ENCODE results near the gene VWA2. TPM values are rescaled to one million over a fixed set of nuclear protein-coding genes. Genes with fewer than 3 reads are reported as not detected.

Gene VWA2
- total and polyA plus RNA-seq, 10 of the 15 experiments (the other 5 are each of a cell fraction or from before 2014, with no cell fraction given) = 0.03 TPM; not detected in 9

GRCh38 chr10:114320249-114321116 lies 81.4 kb downstream of the VWA2 start:
- BruUV-seq (replicated peaks) = no TSS peak
- TF ChIP-seq HDGF (IDR thresholded peaks at IDR 0.05) = no peak
- no peak for DNase-seq (ENCODE audit: low read depth, low spot score)
- Histone ChIP-seq H3K36me3 (ENCODE audit: control insufficient read depth in 2 of 2, insufficient read depth in 2 of 2, low read length in 1 of 2) (no peaks in the 10 kb centered on the region), H3K27me3 (replicated peaks in 1 of 2; ENCODE audit: control insufficient read depth in 2 of 2, insufficient read depth in 2 of 2, low read length in 1 of 2) (peaks cover 0 to 2% of the 10 kb centered on the region in 2 experiments; a peak in 2 of 4 replicates), H2AFZ (ENCODE audit: control insufficient read depth, low read depth, low read length) (no peak overlapping the region), H3K4me3 (no peak overlapping the region), H3K4me1 (ENCODE audit: control insufficient read depth, insufficient read depth, low read length) (no peaks in the 10 kb centered on the region), H3K9ac (ENCODE audit: control insufficient read depth, insufficient read depth, low read length) (no peak overlapping the region), H3K4me2 (ENCODE audit: control insufficient read depth, insufficient read depth) (no peak overlapping the region), H3K9me3 (replicated peaks; ENCODE audit: control insufficient read depth, insufficient read depth, low read length) (no peaks in the 10 kb centered on the region), H4K20me1 (ENCODE audit: control insufficient read depth, insufficient read depth) (no peaks in the 10 kb centered on the region), H3K79me2 (ENCODE audit: control insufficient read depth, insufficient read depth, low read length) (no peaks in the 10 kb centered on the region), H3K27ac (ENCODE audit: control insufficient read depth, insufficient read depth) (no peak overlapping the region)
- in situ Hi-C loops (cut with MboI) = loop anchor here (25.0 kb wide), 2 partner anchors 108 to 467 kb away; no protein-coding TSS in a partner anchor
- ChIA-PET POLR2A (no interaction called here), SMC1A (ENCODE audit: uncharacterized antibody, unreplicated experiment) (interaction anchor here (0.7 kb wide), 1 partner anchor 17 kb away, joined by 4 read pairs; no protein-coding TSS in a partner anchor), RAD21 (ENCODE audit: unreplicated experiment) (no interaction called here), CTCF (interaction anchor here (1.8 kb wide), 1 partner anchor 17 kb away, joined by 4 read pairs; no protein-coding TSS in a partner anchor)
- no peak for FAIRE-seq
- intact Hi-C loops (cut with micrococcal nuclease; ENCODE audit: unreplicated experiment) = no loop called here
- ATAC-seq = no peak
- WGBS (ENCODE audit: insufficient coverage, insufficient replicate concordance, low lambda C conversion rate, missing lambda C conversion rate) = 38% methylated on average over 18 of the region's 23 CpGs

- CTCF ChIA-PET = no interaction called here
- RAD21 ChIA-PET (ENCODE audit: unreplicated experiment) = no interaction called here
- no peaks in the 10 kb centered on the region for H4K20me1 ChIP-seq (ENCODE audit: control insufficient read depth, insufficient read depth)
- H3K27me3 ChIP-seq (replicated peaks in 1 of 2; ENCODE audit: control insufficient read depth in 2 of 2, insufficient read depth in 2 of 2, low read length in 1 of 2) = peaks cover 0 to 2% of the 10 kb centered on the region in 2 experiments; a peak in 2 of 4 replicates
- in situ Hi-C loops (cut with MboI) (loop anchor here (25.0 kb wide), 2 partner anchors 110 to 465 kb away; no protein-coding TSS in a partner anchor), intact Hi-C loops (cut with micrococcal nuclease; ENCODE audit: unreplicated experiment) (no loop called here)
- no peak overlapping the region for H2AFZ ChIP-seq (ENCODE audit: control insufficient read depth, low read depth, low read length)
- ATAC-seq (no peak), DNase-seq (ENCODE audit: low read depth, low spot score) (no peak), FAIRE-seq (no peak)
- H3K9me3 ChIP-seq (replicated peaks; ENCODE audit: control insufficient read depth, insufficient read depth, low read length) = no peaks in the 10 kb centered on the region
- H3K9ac ChIP-seq (ENCODE audit: control insufficient read depth, insufficient read depth, low read length) = no peak overlapping the region
- no TSS peak for BruUV-seq (replicated peaks)
- SMC1A ChIA-PET (ENCODE audit: uncharacterized antibody, unreplicated experiment) = interaction anchor here (1.6 kb wide), 1 partner anchor 18 kb away, joined by 4 read pairs; no protein-coding TSS in a partner anchor
- WGBS (ENCODE audit: insufficient coverage, insufficient replicate concordance, low lambda C conversion rate, missing lambda C conversion rate) = 37% methylated on average over 5 of the region's 5 CpGs
- H3K4me2 ChIP-seq (ENCODE audit: control insufficient read depth, insufficient read depth) = no peak overlapping the region
- H3K36me3 ChIP-seq (ENCODE audit: control insufficient read depth in 2 of 2, insufficient read depth in 2 of 2, low read length in 1 of 2) = no peaks in the 10 kb centered on the region
- POLR2A ChIA-PET = no interaction called here
- no peak overlapping the region for H3K27ac ChIP-seq (ENCODE audit: control insufficient read depth, insufficient read depth)
- no peak overlapping the region for H3K4me3 ChIP-seq
- no peaks in the 10 kb centered on the region for H3K4me1 ChIP-seq (ENCODE audit: control insufficient read depth, insufficient read depth, low read length)
- no peaks in the 10 kb centered on the region for H3K79me2 ChIP-seq (ENCODE audit: control insufficient read depth, insufficient read depth, low read length)
- no peak for TF ChIP-seq CEBPZ (IDR thresholded peaks at IDR 0.05; ENCODE audit: low read depth, low read length)
- no peak for TF ChIP-seq NBN (IDR thresholded peaks at IDR 0.05)
- TF ChIP-seq, protein P1, sequence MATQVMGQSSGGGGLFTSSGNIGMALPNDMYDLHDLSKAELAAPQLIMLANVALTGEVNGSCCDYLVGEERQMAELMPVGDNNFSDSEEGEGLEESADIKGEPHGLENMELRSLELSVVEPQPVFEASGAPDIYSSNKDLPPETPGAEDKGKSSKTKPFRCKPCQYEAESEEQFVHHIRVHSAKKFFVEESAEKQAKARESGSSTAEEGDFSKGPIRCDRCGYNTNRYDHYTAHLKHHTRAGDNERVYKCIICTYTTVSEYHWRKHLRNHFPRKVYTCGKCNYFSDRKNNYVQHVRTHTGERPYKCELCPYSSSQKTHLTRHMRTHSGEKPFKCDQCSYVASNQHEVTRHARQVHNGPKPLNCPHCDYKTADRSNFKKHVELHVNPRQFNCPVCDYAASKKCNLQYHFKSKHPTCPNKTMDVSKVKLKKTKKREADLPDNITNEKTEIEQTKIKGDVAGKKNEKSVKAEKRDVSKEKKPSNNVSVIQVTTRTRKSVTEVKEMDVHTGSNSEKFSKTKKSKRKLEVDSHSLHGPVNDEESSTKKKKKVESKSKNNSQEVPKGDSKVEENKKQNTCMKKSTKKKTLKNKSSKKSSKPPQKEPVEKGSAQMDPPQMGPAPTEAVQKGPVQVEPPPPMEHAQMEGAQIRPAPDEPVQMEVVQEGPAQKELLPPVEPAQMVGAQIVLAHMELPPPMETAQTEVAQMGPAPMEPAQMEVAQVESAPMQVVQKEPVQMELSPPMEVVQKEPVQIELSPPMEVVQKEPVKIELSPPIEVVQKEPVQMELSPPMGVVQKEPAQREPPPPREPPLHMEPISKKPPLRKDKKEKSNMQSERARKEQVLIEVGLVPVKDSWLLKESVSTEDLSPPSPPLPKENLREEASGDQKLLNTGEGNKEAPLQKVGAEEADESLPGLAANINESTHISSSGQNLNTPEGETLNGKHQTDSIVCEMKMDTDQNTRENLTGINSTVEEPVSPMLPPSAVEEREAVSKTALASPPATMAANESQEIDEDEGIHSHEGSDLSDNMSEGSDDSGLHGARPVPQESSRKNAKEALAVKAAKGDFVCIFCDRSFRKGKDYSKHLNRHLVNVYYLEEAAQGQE (IDR thresholded peaks at IDR 0.05; ENCODE audit: low read depth, low read length) = no peak
- TF ChIP-seq CBX5 (IDR thresholded peaks at IDR 0.05; ENCODE audit: low read depth) = no peak
- TF ChIP-seq BMI1 (IDR thresholded peaks at IDR 0.05; ENCODE audit: borderline replicate concordance) = no peak
- no peak for TF ChIP-seq BCL11A (IDR thresholded peaks at IDR 0.05; ENCODE audit: low read depth, low read length)
- TF ChIP-seq STAT3 (IDR thresholded peaks at IDR 0.05; ENCODE audit: low read depth, low read length) = no peak
- no peak for TF ChIP-seq CBFB (IDR thresholded peaks at IDR 0.05; ENCODE audit: low read depth)
These were observed 83.3 kb downstream of the VWA2 start for GRCh38 chr10:114322344-114322743.
